ENCODE data around the gene OR8S1.
"Not testable (repeated sequence)": the region's sequence is repeated elsewhere in the genome, so short reads cannot be mapped to it uniquely, and the experiment has no call there.

The OR8S1 gene

GRCh38 chr12:48525332-48525731 is at the start of gene OR8S1:
TSS of gene OR8S1 (plus strand) at chr12:48525632. CDS start at chr12:48525632, 0 bp downstream.
- DNase-seq: no peak

- no peak for DNase-seq
Observed at GRCh38 chr12:48482198-48482597, 43.2 kb upstream of the OR8S1 start, which contains the start of gene C12orf54. TSS of gene C12orf54 (plus strand) at chr12:48482498. CDS start at chr12:48483297, 799 bp downstream.

GRCh38 chr12:48482930-48483329 is 42.5 kb upstream of the OR8S1 start:
- no peak for DNase-seq

GRCh38 chr12:48486261-48486660 is 39.2 kb upstream of the OR8S1 start:
- no peak for DNase-seq

- no peak for DNase-seq
Observed at GRCh38 chr12:48486679-48487078, 38.8 kb upstream of the OR8S1 start.

GRCh38 chr12:48489012-48489411 is 36.4 kb upstream of the OR8S1 start:
- no peak for DNase-seq

- DNase-seq: not testable (repeated sequence)
Observed at GRCh38 chr12:48489456-48489855, 36.0 kb upstream of the OR8S1 start.

GRCh38 chr12:48500281-48500680 is 25.2 kb upstream of the OR8S1 start:
- DNase-seq: not testable (repeated sequence)

GRCh38 chr12:48506836-48507235 is 18.6 kb upstream of the OR8S1 start:
- DNase-seq: not testable (repeated sequence)

- no peak for DNase-seq
Observed at GRCh38 chr12:48508987-48509386, 16.4 kb upstream of the OR8S1 start.

- DNase-seq: no peak
Observed at GRCh38 chr12:48510111-48510510, 15.3 kb upstream of the OR8S1 start.

- no peak for DNase-seq
Observed at GRCh38 chr12:48512855-48513254, 12.6 kb upstream of the OR8S1 start.

GRCh38 chr12:48514728-48515127 is 10.7 kb upstream of the OR8S1 start:
- DNase-seq: no peak

GRCh38 chr12:48520381-48520780 is 5.1 kb upstream of the OR8S1 start:
- not testable (repeated sequence) for DNase-seq

GRCh38 chr12:48527891-48528670 is 2.6 kb downstream of the OR8S1 start:
- DNase-seq: no peak

GRCh38 chr12:48532601-48533000 is 7.2 kb downstream of the OR8S1 start:
- DNase-seq: no peak

GRCh38 chr12:48536602-48537001 is 11.2 kb downstream of the OR8S1 start:
- DNase-seq: no peak

- peak; percentile 16 for DNase-seq
Observed at GRCh38 chr12:48542300-48542928, 17.0 kb downstream of the OR8S1 start.

GRCh38 chr12:48545833-48546469 is 20.5 kb downstream of the OR8S1 start:
- no peak for DNase-seq

- DNase-seq: not testable (repeated sequence)
Observed at GRCh38 chr12:48547012-48547411, 21.6 kb downstream of the OR8S1 start.

- not testable (repeated sequence) for DNase-seq
Observed at GRCh38 chr12:48551636-48552035, 26.2 kb downstream of the OR8S1 start.

GRCh38 chr12:48553666-48554343 is 28.4 kb downstream of the OR8S1 start:
- DNase-seq: not testable (repeated sequence)

GRCh38 chr12:48556631-48557030 is 31.2 kb downstream of the OR8S1 start:
- no peak for DNase-seq

Measured in activated gamma-delta T cell treated with Interleukin-2 at 50 U/mL for 16 hours (primary cell).